ENCODE data around the gene TSPAN1. TPM values are rescaled to one million over a fixed set of nuclear protein-coding genes. Genes with fewer than 3 reads are reported as not detected.
"Not testable (repeated sequence)": the region's sequence is repeated elsewhere in the genome, so short reads cannot be mapped to it uniquely, and the experiment has no call there.

The TSPAN1 gene
- total RNA-seq, 1 donor: not detected

GRCh38 chr1:46210561-46210960, 35.7 kb downstream of the TSPAN1 start:
- H3K9me3 ChIP-seq (ENCODE audit: low read depth, low read length): no peaks in the 10 kb centered on the region

DNA sequence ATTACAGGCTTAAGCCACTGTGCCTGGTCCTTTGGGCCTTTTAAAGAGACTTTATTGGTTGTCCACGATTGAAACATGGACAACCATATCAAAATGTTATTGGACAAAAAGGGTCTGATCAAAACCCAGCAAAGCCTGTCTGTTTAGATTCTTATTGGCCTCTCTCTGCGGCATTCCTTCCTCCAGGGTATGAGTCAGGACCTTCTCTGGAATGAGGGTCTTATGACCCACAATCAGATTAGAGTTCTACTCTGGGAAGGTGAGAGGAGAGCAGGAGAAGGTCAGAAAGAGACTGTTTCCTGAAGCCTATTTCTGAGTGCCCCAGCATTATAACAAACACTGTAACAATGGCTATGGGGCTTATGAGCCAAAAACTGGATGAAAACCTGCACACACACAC, 36.2 kb downstream of the TSPAN1 start:
- Histone ChIP-seq H3K4me1 (ENCODE audit: insufficient read depth, low read length) (no peaks in the 10 kb centered on the region), H3K4me3 (ENCODE audit: low read length) (no peak overlapping the region), H3K27me3 (ENCODE audit: insufficient read depth, low read length) (no peaks in the 10 kb centered on the region), H3K9me3 (ENCODE audit: low read depth, low read length) (no peaks in the 10 kb centered on the region)

More at GRCh38 chr1:46210561-46210960, 35.7 kb downstream of the TSPAN1 start:
- H3K27me3 ChIP-seq (ENCODE audit: insufficient read depth, low read length): no peaks in the 10 kb centered on the region
- H3K4me3 ChIP-seq (ENCODE audit: low read length): no peak overlapping the region
- no peaks in the 10 kb centered on the region for H3K4me1 ChIP-seq (ENCODE audit: insufficient read depth, low read length)

- no peak overlapping the region for H3K4me3 ChIP-seq (ENCODE audit: low read length)
- H3K27me3 ChIP-seq (ENCODE audit: insufficient read depth, low read length): no peaks in the 10 kb centered on the region
- no peaks in the 10 kb centered on the region for H3K9me3 ChIP-seq (ENCODE audit: low read depth, low read length)
- H3K4me1 ChIP-seq (ENCODE audit: insufficient read depth, low read length): no peaks in the 10 kb centered on the region
Observed at GRCh38 chr1:46215504-46215903, 40.6 kb downstream of the TSPAN1 start.

DNA sequence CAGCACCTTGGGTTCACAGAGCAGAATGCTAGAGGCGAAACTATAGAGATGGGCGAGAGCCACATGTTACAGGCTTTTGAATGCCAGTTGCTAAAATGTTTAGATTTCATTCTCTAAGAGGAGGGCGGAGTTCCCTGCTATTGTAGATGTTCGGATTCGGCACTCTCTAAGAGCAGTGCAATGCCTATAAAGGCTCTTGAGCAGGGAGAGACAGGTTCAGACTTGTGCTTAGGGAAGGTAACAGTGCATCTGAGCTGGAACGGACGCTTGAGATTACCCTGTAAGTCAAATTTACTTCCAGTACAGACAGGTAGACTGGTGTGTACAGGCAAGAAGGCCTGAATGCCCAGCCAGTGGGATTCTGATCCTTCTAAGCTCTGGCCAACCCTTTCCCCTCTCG, 43.6 kb downstream of the TSPAN1 start:
- H3K4me1 ChIP-seq (ENCODE audit: insufficient read depth, low read length): no peaks in the 10 kb centered on the region
- no peak overlapping the region for H3K4me3 ChIP-seq (ENCODE audit: low read length)
- H3K27me3 ChIP-seq (ENCODE audit: insufficient read depth, low read length): no peaks in the 10 kb centered on the region
- no peaks in the 10 kb centered on the region for H3K9me3 ChIP-seq (ENCODE audit: low read depth, low read length)

GRCh38 chr1:46219551-46220520, 44.9 kb downstream of the TSPAN1 start:
- no peak overlapping the region for H3K4me3 ChIP-seq (ENCODE audit: low read length)
- no peaks in the 10 kb centered on the region for H3K4me1 ChIP-seq (ENCODE audit: insufficient read depth, low read length)
- no peaks in the 10 kb centered on the region for H3K9me3 ChIP-seq (ENCODE audit: low read depth, low read length)
- no peaks in the 10 kb centered on the region for H3K27me3 ChIP-seq (ENCODE audit: insufficient read depth, low read length)

DNA sequence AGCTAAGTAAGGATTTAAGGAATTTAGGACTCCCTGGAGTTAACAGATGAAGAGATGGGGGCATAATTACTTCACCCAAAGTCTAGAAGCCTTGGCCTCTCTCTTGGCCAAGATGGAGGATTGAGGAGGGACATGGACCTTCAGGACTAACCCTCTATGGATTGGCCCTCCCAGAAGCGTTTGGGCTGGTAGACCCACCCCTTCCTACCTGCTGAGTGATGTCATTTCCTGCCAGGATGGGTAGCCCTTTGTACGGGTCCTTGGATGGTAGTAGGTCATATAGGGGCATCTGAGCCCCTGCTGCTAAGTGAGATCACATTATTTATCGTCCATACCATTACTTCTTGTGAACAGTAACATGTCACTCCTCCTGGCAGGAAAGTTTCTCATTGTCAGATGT, 45.9 kb downstream of the TSPAN1 start:
- Histone ChIP-seq H3K9me3 (ENCODE audit: low read depth, low read length) (no peaks in the 10 kb centered on the region), H3K27me3 (ENCODE audit: insufficient read depth, low read length) (no peaks in the 10 kb centered on the region)

DNA sequence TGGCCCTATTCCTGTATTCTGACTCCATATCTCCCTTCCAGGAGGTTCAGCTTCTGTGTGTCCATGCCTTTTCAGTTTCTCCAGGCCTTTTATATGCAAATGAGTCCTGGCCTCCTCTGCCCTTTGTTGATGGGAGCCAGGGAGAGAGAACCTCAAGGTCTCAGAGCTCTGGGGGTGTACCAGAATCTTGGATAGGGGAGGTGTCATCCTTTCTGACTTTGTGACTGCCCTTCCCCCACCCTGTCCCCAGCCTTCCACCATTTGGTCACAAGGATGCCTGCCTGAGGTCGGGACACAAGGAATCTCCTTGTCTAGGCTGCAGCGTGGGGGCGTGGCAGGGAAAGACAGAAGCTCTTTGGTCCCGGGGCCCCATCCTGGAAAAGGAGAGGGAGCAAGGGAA, 46.9 kb downstream of the TSPAN1 start:
- Histone ChIP-seq H3K4me1 (ENCODE audit: insufficient read depth, low read length) (no peaks in the 10 kb centered on the region), H3K4me3 (ENCODE audit: low read length) (no peak overlapping the region), H3K9me3 (ENCODE audit: low read depth, low read length) (no peaks in the 10 kb centered on the region), H3K27me3 (ENCODE audit: insufficient read depth, low read length) (no peaks in the 10 kb centered on the region)

More for the DNA sequence above, 45.9 kb downstream of the TSPAN1 start:
- no peaks in the 10 kb centered on the region for H3K4me1 ChIP-seq (ENCODE audit: insufficient read depth, low read length)
- H3K4me3 ChIP-seq (ENCODE audit: low read length): no peak overlapping the region

DNA sequence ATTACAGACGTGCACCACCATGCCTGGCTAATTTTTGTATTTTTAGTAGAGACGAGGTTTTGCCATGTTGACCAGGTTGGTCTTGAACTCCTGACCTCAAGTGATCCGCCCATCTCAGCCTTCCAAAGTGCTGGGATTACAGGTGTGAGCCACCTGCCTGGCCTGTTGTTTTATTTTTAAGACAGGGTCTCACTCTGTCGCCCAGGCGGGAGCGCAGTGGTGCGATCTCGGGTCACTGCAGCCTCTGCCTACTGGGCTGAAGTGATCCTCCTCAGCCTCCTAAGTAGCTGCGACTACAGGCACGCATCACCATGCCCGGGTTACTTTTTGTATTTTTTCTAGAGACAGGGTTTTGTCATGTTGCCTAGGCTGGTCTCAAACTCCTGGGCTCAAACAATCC, 48.2 kb downstream of the TSPAN1 start:
- H3K4me1 ChIP-seq (ENCODE audit: insufficient read depth, low read length); H3K4me3 ChIP-seq (ENCODE audit: low read length); H3K27me3 ChIP-seq (ENCODE audit: insufficient read depth, low read length); H3K9me3 ChIP-seq (ENCODE audit: low read depth, low read length): not testable (repeated sequence)

DNA sequence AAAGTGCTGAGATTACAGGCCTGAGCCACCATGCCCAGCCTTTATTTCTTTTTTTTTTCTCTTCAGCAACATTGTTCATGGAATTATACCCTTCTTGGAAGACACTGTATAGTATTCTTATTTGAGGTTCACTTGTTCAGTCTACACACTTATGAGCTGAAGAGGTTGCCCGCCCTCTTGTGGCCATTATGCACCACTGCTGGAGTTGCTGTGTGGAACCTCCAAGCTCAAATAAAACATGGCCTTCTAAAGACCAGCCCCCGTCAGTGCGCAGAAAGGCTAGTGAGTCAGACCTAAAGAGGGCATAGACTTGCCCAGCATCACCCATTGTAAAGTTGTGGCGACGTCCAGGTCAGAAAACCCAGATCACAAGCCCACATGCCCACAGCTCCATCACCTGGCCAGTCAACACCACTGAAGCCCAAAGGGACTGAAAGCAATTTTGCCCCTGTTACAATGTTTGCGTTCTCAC, 48.6 kb downstream of the TSPAN1 start:
- no peaks in the 10 kb centered on the region for H3K27me3 ChIP-seq (ENCODE audit: insufficient read depth, low read length)
- no peaks in the 10 kb centered on the region for H3K9me3 ChIP-seq (ENCODE audit: low read depth, low read length)

DNA sequence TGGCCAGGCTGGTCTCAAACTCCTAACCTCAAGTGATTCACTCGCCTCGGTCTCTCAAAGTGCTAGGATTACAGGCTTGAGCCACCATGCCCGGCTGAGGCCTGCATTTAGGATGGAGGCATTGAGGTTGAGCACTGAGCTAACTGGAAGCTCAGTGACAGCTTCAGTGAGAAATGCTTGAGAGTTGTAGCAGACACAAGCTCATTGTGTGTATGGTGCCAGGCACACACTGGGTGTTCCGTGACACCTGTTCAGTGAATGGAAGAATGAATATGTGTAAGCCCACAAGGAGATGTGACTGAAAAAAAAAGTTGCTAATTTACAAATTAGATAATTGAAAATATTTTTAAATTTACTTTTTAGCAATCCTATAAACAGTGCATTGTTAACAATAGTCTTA, 50.1 kb downstream of the TSPAN1 start:
- no peaks in the 10 kb centered on the region for H3K27me3 ChIP-seq (ENCODE audit: insufficient read depth, low read length)
- no peak overlapping the region for H3K4me3 ChIP-seq (ENCODE audit: low read length)
- H3K4me1 ChIP-seq (ENCODE audit: insufficient read depth, low read length): no peaks in the 10 kb centered on the region
- H3K9me3 ChIP-seq (ENCODE audit: low read depth, low read length): no peaks in the 10 kb centered on the region

More for the DNA sequence above, 48.6 kb downstream of the TSPAN1 start:
- Histone ChIP-seq H3K4me1 (ENCODE audit: insufficient read depth, low read length) (no peaks in the 10 kb centered on the region), H3K4me3 (ENCODE audit: low read length) (no peak overlapping the region)

DNA sequence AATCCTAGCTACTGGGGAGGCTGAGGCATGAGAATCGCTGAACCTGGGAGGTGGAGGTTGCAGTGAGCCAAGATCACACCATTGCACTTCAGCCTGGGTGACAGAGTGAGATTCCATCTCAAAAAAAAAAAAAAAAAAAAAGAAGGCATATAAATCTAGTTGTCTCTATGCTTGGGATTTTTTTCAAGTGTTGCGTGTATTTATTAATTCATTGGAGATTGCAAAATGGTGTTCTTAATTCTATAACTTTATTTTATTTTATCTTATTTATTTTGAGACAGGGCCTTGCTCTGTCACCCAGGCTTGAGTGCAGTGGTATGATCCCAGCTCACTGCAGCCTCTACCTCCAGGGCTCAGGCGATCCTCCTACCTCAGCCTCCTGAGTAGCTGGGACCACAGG, 56.3 kb downstream of the TSPAN1 start:
- H3K9me3 ChIP-seq (ENCODE audit: low read depth, low read length); H3K27me3 ChIP-seq (ENCODE audit: insufficient read depth, low read length); H3K4me3 ChIP-seq (ENCODE audit: low read length); H3K4me1 ChIP-seq (ENCODE audit: insufficient read depth, low read length): not testable (repeated sequence)

Other genes with a start within 250 kb of the TSPAN1 start
- gene PIK3R3, start 42.5 kb upstream of the TSPAN1 start, total RNA-seq: 0.42 TPM
- gene P3R3URF, start 1.4 kb downstream of the TSPAN1 start, total RNA-seq: not detected
- 6.7 TPM for gene POMGNT1, start 23.3 kb downstream of the TSPAN1 start, total RNA-seq
- 0.10 TPM for gene LURAP1, start 28.2 kb downstream of the TSPAN1 start, total RNA-seq
- gene RAD54L, start 72.7 kb downstream of the TSPAN1 start, total RNA-seq: not detected
- 20.1 TPM for gene LRRC41, start 128.5 kb downstream of the TSPAN1 start, total RNA-seq
- 311 TPM for gene UQCRH, start 128.6 kb downstream of the TSPAN1 start, total RNA-seq
- gene NSUN4, start 165.7 kb downstream of the TSPAN1 start, total RNA-seq: 10.8 TPM
- 6.2 TPM for gene FAAH, start 219.2 kb downstream of the TSPAN1 start, total RNA-seq